Neural progenitor cell (in vitro differentiated cells): ENCODE measurements around the gene CDT1.
"Not testable (repeated sequence)": the region's sequence is repeated elsewhere in the genome, so short reads cannot be mapped to it uniquely, and the experiment has no call there.

Source experiments
- EZH2 ChIP-seq: fragments of 200-600 bp; sonication (generic); IDR thresholded peaks from 2 replicates; pipeline ENCODE4 v1.6.1; 2017; ENCODE audit warnings: antibody characterized with exemption, mild to moderate bottlenecking, moderate library complexity
- TF ChIP-seq, protein P1 (sequence below): fragments of 200-600 bp; sonication (generic); IDR thresholded peaks from 2 replicates; pipeline ENCODE4 v1.5.1; 2017; ENCODE audit warnings: antibody characterized with exemption, mild to moderate bottlenecking

DNA sequence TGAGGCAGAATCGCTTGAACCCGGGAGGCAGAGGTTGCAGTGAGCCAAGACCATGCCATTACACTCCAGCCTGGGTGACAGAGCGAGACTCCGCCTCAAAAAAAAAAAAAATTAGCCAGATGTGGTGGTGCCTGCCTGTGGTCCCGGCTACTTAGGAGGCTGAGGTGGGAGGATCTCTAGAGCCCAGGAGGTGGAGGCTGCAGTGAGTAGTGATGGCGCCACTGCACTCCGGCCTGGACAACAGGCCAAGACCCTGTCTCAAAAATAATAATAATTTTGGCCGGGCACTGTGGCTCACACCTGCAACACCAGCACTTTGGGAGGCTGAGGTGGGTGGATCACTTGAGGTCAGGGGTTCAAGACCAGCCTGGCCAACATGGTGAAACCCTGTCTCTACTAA lies 14.8 kb upstream of the CDT1 start:
- TF ChIP-seq, protein P1, sequence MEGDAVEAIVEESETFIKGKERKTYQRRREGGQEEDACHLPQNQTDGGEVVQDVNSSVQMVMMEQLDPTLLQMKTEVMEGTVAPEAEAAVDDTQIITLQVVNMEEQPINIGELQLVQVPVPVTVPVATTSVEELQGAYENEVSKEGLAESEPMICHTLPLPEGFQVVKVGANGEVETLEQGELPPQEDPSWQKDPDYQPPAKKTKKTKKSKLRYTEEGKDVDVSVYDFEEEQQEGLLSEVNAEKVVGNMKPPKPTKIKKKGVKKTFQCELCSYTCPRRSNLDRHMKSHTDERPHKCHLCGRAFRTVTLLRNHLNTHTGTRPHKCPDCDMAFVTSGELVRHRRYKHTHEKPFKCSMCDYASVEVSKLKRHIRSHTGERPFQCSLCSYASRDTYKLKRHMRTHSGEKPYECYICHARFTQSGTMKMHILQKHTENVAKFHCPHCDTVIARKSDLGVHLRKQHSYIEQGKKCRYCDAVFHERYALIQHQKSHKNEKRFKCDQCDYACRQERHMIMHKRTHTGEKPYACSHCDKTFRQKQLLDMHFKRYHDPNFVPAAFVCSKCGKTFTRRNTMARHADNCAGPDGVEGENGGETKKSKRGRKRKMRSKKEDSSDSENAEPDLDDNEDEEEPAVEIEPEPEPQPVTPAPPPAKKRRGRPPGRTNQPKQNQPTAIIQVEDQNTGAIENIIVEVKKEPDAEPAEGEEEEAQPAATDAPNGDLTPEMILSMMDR = not testable (repeated sequence)
- not testable (repeated sequence) for TF ChIP-seq EZH2
